Tibial artery (tissue), 4 donors: Measurements from ENCODE around the gene NEK11.
A peak's percentile ranks its signal among the peaks of the same experiment; 100 is the strongest.

Experiments
- DNase-seq, 2 donors: peaks; one replicate each; pipeline ENCODE4 v3.0.0-alpha.2; 2019
- H3K27ac ChIP-seq, 2 donors: fragments of 200-600 bp; sonication (generic) in 1 of 2; 1 replicate in 1 of 2; 2 replicates in 1 of 2; pipeline ENCODE4 v1.5.1; 2018 to 2019; ENCODE audit warnings: mild to moderate bottlenecking in 1 of 2
- H3K27me3 ChIP-seq, 2 donors: fragments of 200-600 bp; sonication (generic) in 1 of 2; one replicate each; pipeline versions ENCODE4 v1.5.1 to v1.6.0; 2016 to 2019
- H3K36me3 ChIP-seq, 3 donors: fragments of 200-600 bp; sonication (generic) in 2 of 3; one replicate each; pipeline ENCODE4 v1.5.1; 2016 to 2019; ENCODE audit warnings: mild to moderate bottlenecking in 2 of 3
- H3K4me1 ChIP-seq, 4 donors: fragments of 200-600 bp; sonication (generic) in 2 of 4; 1 replicate in 3 of 4; 2 replicates in 1 of 4; pipeline ENCODE4 v1.5.1; 2016 to 2019
- H3K4me3 ChIP-seq, 2 donors: fragments of 200-600 bp; sonication (generic) in 1 of 2; 1 replicate in 1 of 2; 2 replicates in 1 of 2; pipeline ENCODE4 v1.5.1; 2018 to 2019; ENCODE audit warnings: mild to moderate bottlenecking in 2 of 2
- H3K9me3 ChIP-seq, 3 donors: fragments of 200-600 bp; sonication (generic) in 1 of 3; one replicate each; pipeline ENCODE4 v1.5.1; 2016 to 2019
- CTCF ChIP-seq, 2 experiments: fragments of 200-600 bp in 1 of 2; fragments of 450-650 bp in 1 of 2; IDR thresholded peaks; one replicate each; pipeline ENCODE4 v1.5.1; 2017 to 2019; ENCODE audit warnings: antibody characterized with exemption in 2 of 2, mild to moderate bottlenecking in 1 of 2, moderate library complexity in 1 of 2
- intact Hi-C: fragments of 100-400 bp; cut with DNase I; formaldehyde crosslinking; loops from one replicate; pipeline ENCODE4 v1.15.0; 2023; ENCODE audit warnings: low total_unique reads

NEK11 gene

GRCh38 chr3:131028844-131029243, 2.2 kb downstream of the NEK11 start:
- no peak for DNase-seq
- Histone ChIP-seq H3K36me3 (peaks cover 0 to 13% (median 3%) of the 10 kb centered on the region in 3 donors), H3K4me1 (peaks cover 0 to 30% (median 13%) of the 10 kb centered on the region in 4 donors), H3K4me3 (no peak overlapping the region), H3K27ac (no peak overlapping the region), H3K9me3 (no peaks in the 10 kb centered on the region), H3K27me3 (no peaks in the 10 kb centered on the region)
- TF ChIP-seq CTCF (IDR thresholded peaks at IDR 0.05), result no peak
- intact Hi-C loops, result no loop called here

GRCh38 chr3:131031660-131032059, 5.0 kb downstream of the NEK11 start:
- no peak overlapping the region for H3K4me3 ChIP-seq
- H3K9me3 ChIP-seq, result no peaks in the 10 kb centered on the region
- H3K36me3 ChIP-seq, result peaks cover 0 to 13% (median 0%) of the 10 kb centered on the region in 3 donors
- no peak for DNase-seq
- TF ChIP-seq CTCF (IDR thresholded peaks at IDR 0.05), result no peak
- H3K27ac ChIP-seq, result no peak overlapping the region
- no peaks in the 10 kb centered on the region for H3K27me3 ChIP-seq
- intact Hi-C loops, result no loop called here
- H3K4me1 ChIP-seq, result peaks cover 0 to 18% (median 3%) of the 10 kb centered on the region in 4 donors

- DNase-seq, result no peak
- no peak overlapping the region for H3K27ac ChIP-seq
- peaks cover 0 to 13% (median 0%) of the 10 kb centered on the region in 3 donors for H3K36me3 ChIP-seq
- intact Hi-C loops, result no loop called here
- no peak overlapping the region for H3K4me3 ChIP-seq
- no peaks in the 10 kb centered on the region for H3K27me3 ChIP-seq
- TF ChIP-seq CTCF (IDR thresholded peaks at IDR 0.05), result peak in 1 of 2 experiments; percentile 33
- H3K4me1 ChIP-seq, result peaks cover 0 to 12% (median 0%) of the 10 kb centered on the region in 4 donors
- no peaks in the 10 kb centered on the region for H3K9me3 ChIP-seq
Observed at GRCh38 chr3:131033480-131034080, 6.9 kb downstream of the NEK11 start.

GRCh38 chr3:131036200-131036816, 9.6 kb downstream of the NEK11 start:
- no peak overlapping the region for H3K27ac ChIP-seq
- peaks cover 0 to 7% (median 0%) of the 10 kb centered on the region in 3 donors for H3K36me3 ChIP-seq
- intact Hi-C loops, result no loop called here
- H3K4me1 ChIP-seq, result peaks cover 0 to 12% (median 0%) of the 10 kb centered on the region in 4 donors
- DNase-seq, result no peak
- no peaks in the 10 kb centered on the region for H3K27me3 ChIP-seq
- no peak overlapping the region for H3K4me3 ChIP-seq
- no peaks in the 10 kb centered on the region for H3K9me3 ChIP-seq
- no peak for TF ChIP-seq CTCF (IDR thresholded peaks at IDR 0.05)

- TF ChIP-seq CTCF (IDR thresholded peaks at IDR 0.05), result no peak
- intact Hi-C loops, result no loop called here
Observed at GRCh38 chr3:131036986-131037385, 10.3 kb downstream of the NEK11 start.

More at GRCh38 chr3:131036986-131037385, 10.3 kb downstream of the NEK11 start:
- peaks cover 0 to 4% (median 0%) of the 10 kb centered on the region in 3 donors for H3K36me3 ChIP-seq
- no peak overlapping the region for H3K27ac ChIP-seq
- peaks cover 0 to 12% (median 0%) of the 10 kb centered on the region in 4 donors for H3K4me1 ChIP-seq
- no peak for DNase-seq
- no peak overlapping the region for H3K4me3 ChIP-seq
- no peaks in the 10 kb centered on the region for H3K9me3 ChIP-seq
- H3K27me3 ChIP-seq, result no peaks in the 10 kb centered on the region
